ENCODE measurements around the gene FEZ2. TPM values are rescaled to one million over a fixed set of nuclear protein-coding genes. Genes with fewer than 3 reads are reported as not detected.

The FEZ2 gene
- total and polyA plus RNA-seq, 2 of the 8 experiments (the other 6 are each of a cell fraction or from before 2014, with no cell fraction given) = 7.5 to 16.4 TPM

GRCh38 chr2:36509075-36509474 lies 88.9 kb downstream of the FEZ2 start:
- Histone ChIP-seq H2BK120ac (replicated peaks; ENCODE audit: low read depth, low read length) (no peak overlapping the region), H2BK15ac (ENCODE audit: low read length) (no peak overlapping the region), H3K27ac (ENCODE audit: low read depth, low read length) (no peak overlapping the region), H3K14ac (ENCODE audit: insufficient read length) (no peak overlapping the region), H3K18ac (ENCODE audit: extremely low read depth, low read length) (no peak overlapping the region), H3K4me3 (ENCODE audit: extremely low read depth in 1 of 4, insufficient read depth in 2 of 4, low read depth in 3 of 4, low read length in 4 of 4) (no peak overlapping the region), H3K4me2 (ENCODE audit: insufficient read depth in 1 of 2, low read depth in 2 of 2, low read length in 2 of 2) (no peak overlapping the region), H3K23ac (ENCODE audit: insufficient read length) (no peak overlapping the region), H4K20me1 (replicated peaks in 1 of 2; ENCODE audit: control insufficient read depth in 1 of 2, insufficient read depth in 2 of 2, low read length in 2 of 2) (no peaks in the 10 kb centered on the region), H4K8ac (ENCODE audit: extremely low read depth, insufficient read depth, low read length) (no peak overlapping the region), H3K79me1 (ENCODE audit: low read depth, low read length) (no peaks in the 10 kb centered on the region), H3K23me2 (ENCODE audit: low read depth, low read length) (no peaks in the 10 kb centered on the region), H3K9ac (replicated peaks in 1 of 4; ENCODE audit: extremely low read depth in 1 of 4, low read depth in 3 of 4, low read length in 3 of 4) (no peak overlapping the region), H2BK5ac (ENCODE audit: low read depth, low read length) (no peak overlapping the region), H4K91ac (replicated peaks; ENCODE audit: insufficient read length, low read length) (no peak overlapping the region), H3K56ac (replicated peaks; ENCODE audit: insufficient read length, low read depth, low read length) (no peak overlapping the region), H4K5ac (ENCODE audit: insufficient read length, low read depth, low read length) (no peak overlapping the region), H3K4ac (replicated peaks; ENCODE audit: insufficient read length, low read depth, low read length) (no peak overlapping the region), H3K27me3 (replicated peaks in 1 of 4; ENCODE audit: control insufficient read depth in 3 of 4, extremely low read depth in 1 of 4, insufficient read depth in 3 of 4, low read length in 3 of 4) (no peaks in the 10 kb centered on the region), H2BK12ac (ENCODE audit: low read depth, low read length) (no peak overlapping the region), H3K9me3 (ENCODE audit: insufficient read depth in 2 of 2, low read depth in 1 of 2, low read length in 1 of 2) (no peaks in the 10 kb centered on the region), H3K36me3 (ENCODE audit: control insufficient read depth in 2 of 4, insufficient read depth in 4 of 4, low read length in 3 of 4) (peaks cover 0 to 23% (median 11%) of the 10 kb centered on the region in 4 experiments; a peak in 6 of 8 replicates), H2BK20ac (ENCODE audit: low read length) (no peak overlapping the region), H2AK5ac (ENCODE audit: low read depth, low read length) (no peak overlapping the region), H2AFZ (ENCODE audit: low read length) (no peak overlapping the region), H3K4me1 (replicated peaks in 1 of 4; ENCODE audit: control insufficient read depth in 3 of 4, insufficient read depth in 4 of 4, low read length in 3 of 4) (peaks cover 0 to 4% (median 0%) of the 10 kb centered on the region in 4 experiments; a peak in 1 of 7 replicates), H3K79me2 (ENCODE audit: control insufficient read depth in 1 of 2, insufficient read depth in 2 of 2, low read length in 2 of 2) (no peaks in the 10 kb centered on the region)
- WGBS, 2 experiments (ENCODE audit: extremely low coverage in 1 of 2, insufficient coverage in 1 of 2, insufficient read length in 1 of 2, insufficient replicate concordance in 2 of 2, low coverage in 1 of 2, low lambda C conversion rate in 2 of 2, missing lambda C conversion rate in 1 of 2) = 87% methylated on average over 6 of the region's 6 CpGs; no CpG with 5 or more reads in 1 of the 2 experiments
- ChIA-PET CTCF (ENCODE audit: partially characterized antibody) (no interaction called here), POLR2A (ENCODE audit: partially characterized antibody) (no interaction called here)
- no peak for DNase-seq (ENCODE audit: low read depth in 1 of 2, low spot score in 2 of 2)
- FAIRE-seq = no peak
- TF ChIP-seq ASH2L (IDR thresholded peaks at IDR 0.05; ENCODE audit: low read length) = no peak
- no peak for TF ChIP-seq YY1 (IDR thresholded peaks at IDR 0.05; ENCODE audit: low read depth, low read length)
- TF ChIP-seq POLR2AphosphoS5 (IDR thresholded peaks at IDR 0.05; ENCODE audit: low read depth, low read length) = no peak
- TF ChIP-seq POU5F1 (IDR thresholded peaks at IDR 0.05; ENCODE audit: low read depth, low read length) = no peak
- no peak for TF ChIP-seq ATF2 (IDR thresholded peaks at IDR 0.05; ENCODE audit: low read length)
- TF ChIP-seq USF2 (IDR thresholded peaks at IDR 0.05; ENCODE audit: low read length) = no peak
- TF ChIP-seq MAFK (IDR thresholded peaks at IDR 0.05; ENCODE audit: low read depth, low read length) = no peak
- TF ChIP-seq EZH2 (IDR thresholded peaks at IDR 0.05; ENCODE audit: low read depth, low read length, severe bottlenecking) = no peak
- no peak for TF ChIP-seq ATF3 (IDR thresholded peaks at IDR 0.05; ENCODE audit: insufficient read depth, low read depth, low read length)
- no peak for TF ChIP-seq BACH1 (IDR thresholded peaks at IDR 0.05; ENCODE audit: low read length)
- TF ChIP-seq BRCA1 (IDR thresholded peaks at IDR 0.05; ENCODE audit: low read depth, low read length) = no peak
- TF ChIP-seq ZNF274 (IDR thresholded peaks at IDR 0.05; ENCODE audit: borderline replicate concordance, extremely low read depth, low read length) = no peak
